Activated CD4-positive, alpha-beta T cell treated with anti-CD3 and anti-CD28 coated beads, Interleukin-2, amount 50 U/mL, for 48 hours (primary cell): Measurements from ENCODE around the gene SORCS2.
"Not testable (repeated sequence)": the region's sequence is repeated elsewhere in the genome, so short reads cannot be mapped to it uniquely, and the experiment has no call there.

Source experiments
- DNase-seq, 2 experiments: peaks; one replicate each; pipeline ENCODE4 v3.0.0-alpha.2; 2020

SORCS2 gene

DNA sequence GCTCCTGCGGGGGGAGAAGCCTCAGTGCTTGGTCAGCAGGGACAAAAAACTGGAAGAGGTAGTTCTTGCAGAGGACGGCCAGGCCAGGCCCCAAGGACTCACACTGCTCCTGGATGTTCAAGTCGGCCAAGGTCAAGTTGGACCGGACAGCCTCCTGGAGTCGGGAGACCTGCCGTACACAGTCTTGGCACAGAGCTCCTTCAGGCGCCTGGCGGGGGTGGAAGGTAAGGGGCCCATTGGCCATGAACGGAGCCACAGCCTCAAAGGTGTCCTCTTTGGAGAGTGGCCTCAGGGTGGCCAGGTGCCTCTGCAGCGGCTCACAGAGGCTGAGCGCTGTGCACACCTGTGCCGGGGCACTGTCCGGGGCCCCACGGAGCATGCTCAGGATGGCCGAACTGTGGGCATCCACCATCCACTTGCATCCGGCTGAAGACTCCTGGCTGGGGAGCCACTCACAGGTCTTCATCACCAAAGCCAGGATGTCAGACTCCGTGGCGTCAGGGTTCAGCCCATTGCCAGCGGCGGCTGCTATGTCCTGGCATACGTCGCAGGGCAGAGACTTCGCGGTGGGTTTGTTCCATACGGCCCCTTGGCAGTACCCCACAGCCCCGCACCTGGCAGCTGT is 241.9 kb downstream of the SORCS2 start:
- no peak for DNase-seq

DNA sequence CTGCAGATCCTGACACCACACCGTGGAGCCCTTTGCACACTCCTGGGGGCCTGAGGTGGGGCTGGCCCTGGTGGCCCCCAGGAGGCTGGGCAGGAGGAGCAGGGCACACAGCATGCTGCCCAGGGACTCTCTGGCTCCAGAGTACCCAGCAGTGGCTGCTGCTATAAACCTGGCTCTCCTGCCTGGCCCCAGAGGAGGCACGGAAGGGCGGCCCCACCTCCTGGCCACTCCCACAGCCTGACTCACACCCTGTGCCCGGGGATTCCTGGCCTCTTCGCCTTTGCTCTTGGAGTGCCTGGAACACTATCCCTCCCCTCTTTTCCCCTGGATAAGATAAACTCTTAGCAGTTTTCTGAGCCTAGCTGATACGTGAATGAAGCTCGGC is 242.4 kb downstream of the SORCS2 start, which contains the start of gene PSAPL1:
Gene PSAPL1 (minus strand): TSS at position 165 of the 385 bp plus-strand sequence. CDS start 51 bp downstream, at position 114.
- DNase-seq = peak in 1 of 2 experiments; percentile 5

DNA sequence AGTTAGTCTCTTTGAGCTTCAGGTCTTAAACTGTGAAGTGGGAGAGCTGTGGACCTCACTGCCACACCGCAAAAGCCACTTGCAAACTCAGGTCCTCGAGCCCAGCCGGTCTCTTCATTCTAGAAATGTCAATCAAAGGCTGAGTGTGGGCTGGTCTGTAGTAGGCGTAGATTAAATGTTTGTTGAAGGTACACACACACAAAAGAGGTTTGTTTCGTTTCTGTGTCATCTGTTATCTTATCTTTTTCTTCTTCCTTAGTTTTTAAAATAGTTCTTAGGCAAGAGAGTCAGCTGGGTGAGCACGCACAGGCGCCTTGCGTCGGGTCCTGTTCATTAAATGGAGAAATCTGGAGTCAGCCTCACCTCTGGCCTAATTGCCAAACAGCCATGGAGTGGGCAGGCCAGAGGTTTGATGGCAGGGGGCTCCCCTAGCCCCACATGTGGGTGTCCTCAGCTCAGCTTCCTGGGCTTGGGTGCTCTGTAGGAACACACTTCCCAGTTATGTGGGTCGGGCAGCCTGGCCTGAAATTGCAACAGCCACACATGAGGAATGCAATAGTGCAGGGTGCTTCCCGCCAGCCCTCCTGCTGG is 243.2 kb downstream of the SORCS2 start:
- DNase-seq = no peak

DNA sequence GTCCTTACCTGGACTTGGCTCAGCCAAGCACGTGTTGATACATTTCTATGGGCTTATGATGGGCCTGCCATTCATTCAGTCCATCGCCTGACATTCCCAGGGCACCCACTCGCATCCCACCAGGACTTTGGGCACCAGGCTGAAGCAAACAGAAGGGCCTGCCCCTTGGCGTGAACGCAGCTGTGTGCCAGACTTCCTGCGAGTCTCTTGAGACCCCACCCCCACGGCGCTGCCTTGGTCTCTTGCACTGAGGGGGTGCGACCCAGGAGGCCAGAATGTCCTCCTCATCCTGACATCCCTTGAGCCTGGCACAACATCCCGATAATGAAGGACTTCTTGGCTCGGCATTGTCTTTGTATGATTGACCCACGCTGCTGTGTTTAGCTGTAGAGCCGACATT is 243.9 kb downstream of the SORCS2 start:
- no peak for DNase-seq

DNA sequence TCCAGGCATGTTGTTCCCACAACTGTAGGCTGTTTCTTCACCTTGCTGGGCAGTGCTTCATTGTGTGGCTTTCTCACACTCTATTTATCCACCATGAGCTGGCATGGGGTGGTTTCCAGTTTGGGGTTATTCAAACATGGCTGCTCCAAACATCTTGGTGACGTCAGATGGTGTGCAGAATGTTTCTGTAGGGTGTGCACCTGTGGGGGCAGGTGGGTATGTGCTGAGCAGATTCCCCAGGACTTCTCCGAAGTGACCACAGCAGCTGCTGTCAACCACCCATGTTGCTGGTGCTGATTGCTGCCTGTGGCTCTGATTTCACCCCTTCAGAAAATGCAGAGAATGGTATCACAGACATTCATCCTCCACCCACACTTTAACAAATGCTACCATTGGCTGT is 247.4 kb downstream of the SORCS2 start:
- DNase-seq = no peak

DNA sequence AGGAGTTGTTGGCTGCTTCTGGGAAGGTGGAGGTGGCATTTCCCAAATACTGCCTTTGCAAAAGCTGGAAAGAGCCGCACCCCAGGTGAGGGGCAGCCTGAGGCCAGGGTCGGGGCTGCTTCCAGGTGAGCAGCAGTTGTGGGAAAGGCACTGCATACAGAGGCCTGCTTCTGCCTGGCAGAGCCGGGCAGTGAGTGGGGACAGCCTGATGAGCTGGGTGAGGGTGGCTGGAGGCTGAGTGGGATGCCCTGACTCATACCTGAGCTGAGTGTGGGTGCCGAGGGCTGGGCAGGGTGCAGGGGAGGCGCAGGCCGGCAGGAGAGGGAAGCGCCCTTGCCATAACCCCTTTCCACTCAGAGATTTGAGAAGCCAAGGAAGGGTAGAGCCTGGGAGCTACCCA is 248.9 kb downstream of the SORCS2 start:
- no peak for DNase-seq

DNA sequence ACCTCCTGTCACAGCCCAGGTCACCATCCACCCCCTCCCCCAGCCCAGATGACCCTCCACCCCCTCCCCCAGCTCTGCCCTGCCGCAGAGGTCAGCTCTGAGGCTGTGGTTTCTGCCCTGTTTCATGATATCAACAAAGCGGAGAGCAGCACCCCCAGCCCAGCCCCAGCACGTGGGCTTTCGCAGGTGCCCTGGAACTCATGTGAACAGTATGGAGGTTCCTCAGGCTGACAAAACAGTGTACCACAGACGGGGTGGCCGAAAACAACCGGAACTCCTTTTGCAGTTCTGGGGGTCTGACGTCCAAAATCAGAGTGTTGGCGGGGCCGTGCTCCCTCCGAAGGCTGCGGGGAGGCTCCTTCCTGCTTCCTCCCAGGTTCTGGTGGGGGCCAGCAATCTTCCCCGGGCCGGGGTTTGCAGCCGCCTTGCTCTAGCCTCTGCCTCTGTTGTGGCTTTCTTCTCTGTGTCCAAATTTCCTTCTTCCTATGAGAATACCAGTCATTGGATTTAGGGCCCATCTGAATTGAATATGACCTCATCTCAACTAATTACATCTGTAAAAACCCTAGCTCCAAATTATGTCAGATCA is 250.3 kb downstream of the SORCS2 start:
- no peak for DNase-seq

DNA sequence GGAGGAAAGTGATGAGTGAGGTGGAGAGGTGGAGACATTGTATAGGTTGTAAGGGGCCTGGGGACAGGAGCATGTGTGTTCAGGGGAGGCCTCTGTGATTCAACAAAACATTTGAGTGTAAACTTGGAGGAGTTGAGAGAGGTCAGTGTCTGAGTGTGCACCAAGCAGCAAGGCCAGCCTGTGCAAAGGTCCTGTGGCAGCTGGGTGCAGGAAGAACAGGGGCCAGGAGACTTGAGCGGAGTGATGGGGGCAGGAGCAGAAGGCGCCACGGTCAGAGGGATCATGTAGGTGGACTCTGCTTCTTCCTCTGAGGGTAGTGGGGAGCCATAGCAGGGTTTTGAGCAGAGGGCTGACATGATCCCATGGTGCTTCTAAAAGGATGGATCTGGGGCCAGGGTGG is 252.0 kb downstream of the SORCS2 start:
- no peak for DNase-seq

DNA sequence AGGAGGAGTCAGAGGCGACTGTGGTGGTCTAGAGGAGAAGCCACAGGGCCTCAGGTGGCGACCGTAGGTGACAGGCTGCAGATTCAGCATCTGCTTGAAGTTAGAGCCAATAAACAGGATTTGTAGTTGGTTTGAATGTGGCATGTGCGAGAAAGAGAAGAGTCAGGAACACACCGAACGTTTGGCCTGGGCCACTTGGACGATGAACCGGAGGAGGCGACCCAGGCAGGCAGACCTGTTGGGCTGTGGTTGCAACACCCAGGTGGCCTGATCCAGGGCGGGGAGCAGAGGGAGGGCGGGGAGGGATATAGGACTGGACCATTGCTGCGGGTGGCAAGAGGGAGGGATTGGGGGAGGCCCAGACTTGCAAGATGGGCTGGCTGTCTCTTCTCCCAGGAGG is 252.4 kb downstream of the SORCS2 start:
- no peak for DNase-seq

DNA sequence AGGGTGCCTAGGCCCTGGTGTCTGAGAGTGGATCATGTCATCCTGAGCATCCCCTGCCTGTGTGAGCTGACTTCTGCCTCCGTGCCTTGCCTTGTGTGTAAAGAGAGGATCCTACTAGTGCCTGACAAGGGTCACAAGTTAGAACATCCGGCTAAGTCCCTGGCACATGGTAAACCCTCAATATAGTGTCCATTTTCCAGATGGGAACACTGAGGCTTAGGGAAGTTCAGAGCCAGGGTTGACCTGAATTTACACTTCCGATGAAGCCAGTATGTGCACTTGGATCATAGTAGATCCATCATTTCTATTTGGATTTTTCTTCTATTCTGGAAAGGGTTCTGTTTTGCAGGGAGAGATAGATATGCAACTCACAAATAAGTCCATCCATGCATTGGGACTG is 254.9 kb downstream of the SORCS2 start:
- no peak for DNase-seq

DNA sequence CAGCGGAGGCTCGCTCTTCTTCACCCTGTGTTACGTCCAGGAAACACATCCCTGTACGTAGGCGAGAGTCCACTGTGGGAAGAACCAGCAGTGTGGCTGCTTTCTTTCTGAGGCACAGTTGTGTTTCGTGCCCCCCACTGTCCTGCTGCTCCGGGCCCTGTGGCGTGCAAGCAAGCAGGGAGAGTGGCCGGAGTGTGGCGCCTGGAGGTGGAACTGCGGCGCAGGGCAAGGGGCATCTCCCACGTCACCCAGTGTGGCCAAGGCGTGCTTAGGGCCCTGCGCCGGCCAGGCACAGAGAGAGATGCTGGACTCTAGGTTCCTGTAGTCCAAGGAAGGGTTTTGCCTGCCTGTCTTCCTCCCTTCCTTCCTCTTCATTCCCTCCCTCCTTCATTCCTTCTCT is 255.7 kb downstream of the SORCS2 start:
- DNase-seq = no peak

DNA sequence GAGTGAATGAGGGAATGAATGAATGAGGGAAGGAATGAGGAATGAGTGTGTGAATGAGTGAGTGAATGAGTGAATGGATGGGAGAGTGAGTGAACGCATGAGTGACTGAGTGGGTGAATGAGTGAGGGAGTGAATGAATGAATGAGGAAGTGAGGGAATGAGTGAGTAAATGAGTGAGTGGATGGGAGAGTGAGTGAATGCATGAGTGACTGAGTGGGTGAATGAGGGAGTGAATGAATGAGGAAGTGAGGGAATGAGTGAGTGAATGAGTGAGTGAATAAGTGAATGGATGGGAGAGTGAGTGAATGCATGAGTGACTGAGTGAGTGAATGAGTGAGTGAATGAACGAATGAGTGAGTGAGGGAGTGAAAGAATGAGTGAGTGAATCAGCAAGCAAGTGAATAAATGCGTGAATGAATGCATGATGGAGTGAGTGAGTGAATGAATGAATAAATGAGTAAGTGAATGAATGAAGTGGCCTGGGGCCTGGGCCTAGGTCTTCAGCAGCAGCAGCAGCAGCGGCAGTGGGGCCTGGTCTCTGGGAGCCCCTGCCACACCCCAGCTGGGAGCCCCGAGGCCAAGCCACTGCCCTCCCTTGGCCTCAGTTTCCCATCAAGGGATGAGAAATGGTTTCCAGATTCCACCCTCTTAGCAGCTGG is 258.6 kb downstream of the SORCS2 start:
- DNase-seq = no peak

DNA sequence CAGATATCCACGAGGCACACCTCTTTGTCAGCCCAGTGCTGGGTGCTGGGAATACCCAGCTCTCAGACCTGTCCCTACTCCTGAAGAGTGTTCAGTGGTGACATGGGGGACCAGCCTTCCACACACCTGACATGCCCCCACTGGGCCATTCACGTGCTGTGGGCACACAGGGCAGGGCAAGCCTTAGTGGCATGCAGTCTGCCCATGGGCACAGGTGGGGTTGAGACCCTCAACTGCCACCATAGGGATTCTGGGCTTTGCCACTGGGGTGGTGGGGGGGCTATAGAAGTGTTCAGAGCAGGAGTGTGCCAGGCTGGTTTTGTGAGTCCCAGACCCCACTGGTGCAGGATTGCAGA is 259.1 kb downstream of the SORCS2 start:
- no peak for DNase-seq

DNA sequence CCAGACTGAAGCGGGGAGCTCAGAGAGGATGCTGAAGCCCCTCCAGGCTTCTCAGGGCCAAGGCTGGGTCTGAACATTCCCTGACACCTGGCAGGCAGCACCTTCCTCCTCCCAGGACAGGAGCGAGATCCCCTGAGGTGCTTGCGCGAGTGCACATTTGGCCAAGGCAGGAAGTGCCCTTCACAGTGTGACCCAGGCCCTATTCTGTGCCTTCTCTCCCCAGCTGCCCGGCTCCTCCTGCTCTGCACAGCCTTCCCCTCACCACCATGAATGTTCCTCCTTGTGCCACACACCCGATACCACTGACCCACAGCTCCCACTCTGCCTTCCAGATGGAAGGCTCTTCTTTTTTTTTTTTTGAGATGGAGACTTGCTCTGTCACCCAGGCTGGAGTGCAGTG is 259.5 kb downstream of the SORCS2 start:
- DNase-seq = no peak

DNA sequence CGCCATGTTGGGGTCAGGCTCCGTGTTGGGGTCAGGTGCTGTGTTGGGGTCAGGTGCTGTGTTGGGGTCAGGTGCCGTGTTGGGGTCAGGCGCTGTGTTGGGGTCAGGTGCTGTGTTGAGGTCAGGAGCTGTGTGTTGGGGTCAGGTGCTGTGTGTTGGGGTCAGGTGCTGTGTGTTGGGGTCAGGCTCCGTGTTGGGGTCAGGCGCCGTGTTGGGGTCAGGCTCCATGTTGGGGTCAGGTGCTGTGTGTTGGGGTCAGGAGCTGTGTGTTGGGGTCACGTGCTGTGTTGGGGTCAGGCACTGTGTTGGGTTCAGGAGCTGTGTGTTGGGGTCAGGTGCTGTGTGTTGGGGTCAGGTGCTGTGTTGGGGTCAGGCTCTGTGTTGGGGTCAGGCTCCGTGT is 260.5 kb downstream of the SORCS2 start:
- not testable (repeated sequence) for DNase-seq

DNA sequence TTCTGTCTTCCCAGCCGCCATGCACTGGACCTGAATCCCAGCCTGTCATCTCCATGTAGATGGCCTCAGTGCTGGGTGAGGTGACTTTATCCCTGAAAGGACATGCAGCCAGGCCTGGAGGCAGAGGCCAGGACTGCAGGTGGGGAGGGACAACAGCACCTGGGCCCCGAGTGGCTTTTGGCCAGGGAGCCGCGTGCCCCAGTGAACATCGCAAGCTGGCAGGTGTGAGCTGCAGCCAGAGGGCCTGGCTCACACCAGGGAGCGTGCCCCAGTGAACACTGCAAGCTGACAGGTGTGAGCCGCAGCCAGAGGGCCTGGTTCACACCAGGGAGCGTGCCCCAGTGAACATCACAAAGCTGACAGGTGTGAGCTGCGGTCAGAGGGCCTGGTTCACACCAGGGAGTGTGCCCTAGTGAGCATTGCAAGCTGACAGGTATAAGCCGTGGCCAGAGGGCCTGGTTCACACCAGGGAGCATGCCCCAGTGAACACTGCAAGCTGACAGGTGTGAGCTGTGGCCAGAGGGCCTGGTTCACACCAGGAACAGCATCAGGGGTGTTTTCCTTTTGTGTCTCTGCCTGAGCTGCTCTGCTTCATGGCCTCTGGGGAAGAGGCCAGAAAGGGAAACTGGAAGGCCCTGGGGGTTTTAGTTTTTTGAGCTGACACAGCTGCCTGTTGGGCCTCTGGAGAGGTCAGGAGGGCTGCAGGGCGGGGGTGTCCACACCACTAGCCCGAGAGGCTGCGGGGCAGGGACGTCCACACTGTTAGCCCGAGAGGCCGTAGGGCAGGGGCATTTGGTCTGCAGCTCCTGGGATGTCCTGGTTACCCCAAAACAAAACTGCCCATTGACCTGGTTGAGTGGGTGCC is 265.1 kb downstream of the SORCS2 start:
- DNase-seq = no peak

DNA sequence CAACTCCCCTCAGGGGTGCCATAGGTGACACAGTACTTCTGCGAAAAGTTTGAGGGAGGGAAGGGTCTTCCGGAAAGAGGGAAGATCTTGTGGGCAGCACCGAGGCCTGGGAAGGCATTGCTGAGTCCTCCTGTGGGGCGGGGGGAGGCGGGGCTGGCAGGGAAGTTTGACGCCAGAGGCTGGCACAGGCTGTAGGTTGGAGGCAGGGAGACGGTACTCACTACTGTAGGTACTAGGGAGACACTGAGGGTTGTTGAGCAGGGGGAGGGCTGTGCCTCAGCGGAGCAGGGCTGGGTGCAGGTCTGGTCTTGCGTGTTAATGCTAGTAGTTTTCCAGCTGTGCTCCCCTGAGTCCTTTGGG is 265.7 kb downstream of the SORCS2 start:
- no peak for DNase-seq

DNA sequence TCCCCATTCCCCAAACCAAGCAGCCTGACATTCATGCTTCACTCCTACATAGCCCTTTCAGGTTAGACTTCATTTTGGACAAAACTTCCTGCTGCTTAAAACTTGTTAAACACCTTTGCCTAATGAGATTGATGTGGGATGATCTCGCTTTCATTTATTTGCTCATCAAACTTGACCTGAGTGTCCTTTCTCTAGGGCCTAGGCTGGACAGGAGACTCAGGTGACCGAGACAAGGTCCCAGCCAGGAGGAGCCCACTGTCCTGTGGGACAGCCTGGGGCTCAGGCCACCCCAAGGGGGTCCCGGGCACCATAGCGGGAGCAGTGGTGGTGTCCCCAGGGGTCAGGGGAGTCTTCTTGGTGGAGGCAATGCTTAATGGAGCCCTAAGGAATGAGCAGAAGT is 266.1 kb downstream of the SORCS2 start:
- no peak for DNase-seq

DNA sequence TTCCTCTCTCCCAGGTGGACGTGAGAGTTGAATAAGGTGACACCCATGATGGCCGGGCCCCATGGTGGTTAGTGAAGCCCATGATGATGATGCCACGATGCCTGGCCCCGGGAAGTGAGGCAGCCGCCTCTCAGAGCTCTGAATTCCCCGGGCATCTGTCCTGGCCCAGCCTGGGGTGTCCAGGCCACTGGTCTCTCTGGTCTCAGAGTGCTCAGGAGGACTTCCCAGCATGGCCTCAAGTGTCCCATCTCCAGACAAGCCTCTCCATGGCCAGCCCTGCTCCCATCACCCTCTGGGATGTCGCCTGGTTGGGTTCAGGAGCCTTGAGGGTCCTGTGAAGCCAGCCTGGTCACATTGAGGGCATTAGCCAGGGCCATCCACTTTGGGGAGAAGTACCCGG is 267.1 kb downstream of the SORCS2 start:
- no peak for DNase-seq

DNA sequence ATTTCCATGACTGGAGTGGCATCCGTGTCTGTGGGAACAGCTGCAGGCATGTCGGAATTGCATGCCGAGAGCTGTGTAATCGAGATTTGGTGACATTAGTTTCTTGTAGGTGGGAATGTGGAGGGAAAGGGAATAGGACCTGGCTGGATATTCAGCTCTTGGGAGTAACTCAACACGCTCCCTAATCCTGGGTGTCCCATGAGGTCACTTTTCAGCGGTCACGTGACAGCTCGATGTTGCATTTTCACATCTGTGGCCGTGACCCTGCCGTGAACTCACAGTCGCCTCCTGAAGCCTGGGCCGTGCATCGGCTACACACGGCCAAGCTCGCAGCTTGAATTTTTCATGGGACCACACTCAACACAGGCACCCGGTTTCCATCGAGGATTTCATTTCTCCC is 268.2 kb downstream of the SORCS2 start:
- DNase-seq = no peak

DNA sequence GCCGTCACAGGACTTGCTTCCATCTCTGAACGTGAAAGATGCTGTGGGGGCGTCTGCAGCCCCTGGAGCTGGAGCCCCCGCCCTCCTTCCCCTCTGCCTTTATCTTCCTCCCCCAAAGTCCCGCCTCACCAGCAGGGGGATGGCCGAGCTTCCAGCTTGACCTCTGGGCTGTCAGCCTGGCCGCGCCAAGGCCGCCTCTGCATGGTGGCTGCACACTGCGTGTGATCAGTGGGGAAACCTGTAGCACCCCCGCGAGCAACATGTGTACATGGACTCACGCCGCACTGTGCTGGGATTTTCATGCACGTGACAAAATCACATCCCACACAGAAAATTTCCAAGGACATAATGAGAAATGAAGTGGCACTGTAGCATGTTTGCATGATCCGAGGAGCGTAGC is 268.9 kb downstream of the SORCS2 start:
- no peak for DNase-seq

DNA sequence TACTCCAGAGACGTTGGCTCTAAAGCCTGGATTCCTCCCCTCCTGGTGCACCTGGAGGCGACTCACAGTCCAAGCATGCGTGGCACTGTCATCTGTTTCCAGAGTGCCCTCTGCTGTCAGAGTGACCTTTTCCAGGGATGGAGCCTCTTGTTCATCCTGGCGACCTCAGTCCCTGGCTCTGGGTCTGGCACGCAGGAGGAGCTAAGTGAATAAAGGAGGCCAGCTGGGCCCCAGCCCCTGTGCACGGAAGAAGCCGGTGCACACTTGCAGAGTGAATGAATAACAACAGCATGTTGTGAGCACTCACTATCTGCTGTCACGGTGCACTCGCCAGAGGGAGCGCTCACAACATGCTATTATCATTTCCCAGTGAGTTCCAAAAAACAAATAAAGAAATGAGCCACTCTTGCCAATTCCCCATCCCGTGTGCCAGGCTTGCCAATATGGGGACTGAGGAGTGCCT is 270.2 kb downstream of the SORCS2 start:
- no peak for DNase-seq

DNA sequence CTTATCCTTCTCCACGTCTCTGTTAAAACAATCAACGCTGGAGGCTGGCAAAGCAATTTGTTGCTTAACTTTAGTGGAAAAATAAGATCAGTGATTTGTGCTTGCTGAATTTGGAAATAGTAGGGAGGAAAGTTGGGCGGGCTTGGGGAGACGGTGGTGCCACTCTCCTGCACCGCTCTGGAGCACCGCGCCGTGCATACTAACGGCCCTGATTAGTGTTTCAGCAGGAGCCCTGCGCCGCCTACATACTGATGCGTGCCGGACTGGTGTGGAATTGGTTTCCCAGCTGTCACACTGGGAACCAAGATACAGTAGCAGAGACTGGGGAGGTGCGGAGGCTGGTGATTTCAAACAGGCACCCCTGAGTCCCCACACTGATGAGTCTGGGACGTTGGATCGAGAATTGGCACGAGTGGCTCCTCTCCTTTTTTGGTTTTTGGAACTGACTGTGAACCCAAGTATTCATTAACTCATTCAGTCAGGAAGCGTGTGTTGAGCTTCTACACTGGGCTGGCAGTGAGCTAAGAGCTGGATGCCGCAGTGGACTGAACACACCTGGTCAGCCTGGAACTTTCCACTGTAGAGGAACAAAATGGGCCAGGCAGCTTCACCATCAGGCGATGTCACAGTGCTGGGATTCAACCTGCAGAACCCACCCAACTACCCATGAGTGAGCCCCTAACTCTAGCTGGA is 271.4 kb downstream of the SORCS2 start:
- no peak for DNase-seq
